Measurements from ENCODE around the gene FAM216B.

FAM216B gene

GRCh38 chr13:42792154-42792553 lies 10.8 kb downstream of the FAM216B start:
- Histone ChIP-seq H3K27ac (ENCODE audit: low read depth, low read length) (no peak overlapping the region), H3K4me1 (ENCODE audit: control insufficient read depth, insufficient read depth, low read length) (peaks cover 3% of the 10 kb centered on the region), H3K36me3 (ENCODE audit: control insufficient read depth, insufficient read depth, low read length) (no peaks in the 10 kb centered on the region), H3K27me3 (ENCODE audit: control insufficient read depth, insufficient read depth, low read length) (no peaks in the 10 kb centered on the region), H3K9ac (ENCODE audit: low read length) (no peak overlapping the region), H3K4me3 (ENCODE audit: low read length) (no peak overlapping the region)

DNA sequence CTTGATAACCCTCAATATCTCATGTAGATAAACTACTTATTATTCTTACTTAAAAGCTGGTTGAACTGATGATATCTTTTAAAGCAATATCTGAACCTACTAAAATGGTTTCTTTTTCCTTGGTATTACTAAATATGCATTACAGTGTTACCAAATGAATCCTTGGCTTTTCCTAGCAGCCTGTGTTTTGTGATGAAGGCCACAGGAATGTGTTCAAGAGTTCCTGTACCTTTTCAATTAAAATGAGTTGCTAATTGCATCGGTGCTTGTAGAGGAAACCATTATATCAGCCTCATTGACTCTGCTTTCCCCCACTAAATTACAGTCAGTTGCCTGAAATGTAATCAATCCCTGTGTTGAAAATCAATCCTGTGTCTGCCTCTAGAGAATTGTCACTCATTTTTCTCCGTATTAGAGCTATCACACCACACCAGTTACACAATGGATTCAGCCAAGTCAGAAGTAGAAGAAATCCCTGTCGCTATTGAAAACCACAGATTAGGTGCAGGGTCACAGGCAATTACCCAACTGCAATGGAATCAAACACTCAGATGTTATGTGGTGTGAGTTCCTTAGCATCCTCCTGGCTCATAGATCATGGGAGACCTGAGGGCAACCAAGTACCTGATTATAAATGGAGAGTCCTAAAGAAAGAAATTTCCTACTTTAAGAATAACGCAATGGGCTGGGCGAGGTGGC lies 13.3 kb downstream of the FAM216B start:
- Histone ChIP-seq H3K27me3 (ENCODE audit: control insufficient read depth, insufficient read depth, low read length) (no peaks in the 10 kb centered on the region), H3K9ac (ENCODE audit: low read length) (no peak overlapping the region), H3K27ac (ENCODE audit: low read depth, low read length) (no peak overlapping the region), H3K4me3 (ENCODE audit: low read length) (no peak overlapping the region), H3K4me1 (ENCODE audit: control insufficient read depth, insufficient read depth, low read length) (no peaks in the 10 kb centered on the region), H3K36me3 (ENCODE audit: control insufficient read depth, insufficient read depth, low read length) (no peaks in the 10 kb centered on the region)

GRCh38 chr13:42795666-42796065 lies 14.3 kb downstream of the FAM216B start:
- no peak overlapping the region for H3K27ac ChIP-seq (ENCODE audit: low read depth, low read length)
- H3K4me1 ChIP-seq (ENCODE audit: control insufficient read depth, insufficient read depth, low read length), result no peaks in the 10 kb centered on the region
- H3K4me3 ChIP-seq (ENCODE audit: low read length), result no peak overlapping the region
- no peak overlapping the region for H3K9ac ChIP-seq (ENCODE audit: low read length)
- no peaks in the 10 kb centered on the region for H3K36me3 ChIP-seq (ENCODE audit: control insufficient read depth, insufficient read depth, low read length)
- H3K27me3 ChIP-seq (ENCODE audit: control insufficient read depth, insufficient read depth, low read length), result no peaks in the 10 kb centered on the region

- no peak overlapping the region for H3K9ac ChIP-seq (ENCODE audit: low read length)
- no peak overlapping the region for H3K27ac ChIP-seq (ENCODE audit: low read depth, low read length)
- no peaks in the 10 kb centered on the region for H3K27me3 ChIP-seq (ENCODE audit: control insufficient read depth, insufficient read depth, low read length)
- H3K4me3 ChIP-seq (ENCODE audit: low read length), result no peak overlapping the region
- H3K4me1 ChIP-seq (ENCODE audit: control insufficient read depth, insufficient read depth, low read length), result no peaks in the 10 kb centered on the region
- H3K36me3 ChIP-seq (ENCODE audit: control insufficient read depth, insufficient read depth, low read length), result no peaks in the 10 kb centered on the region
These were observed 15.5 kb downstream of the FAM216B start for GRCh38 chr13:42796747-42797356.

GRCh38 chr13:42798118-42798517 lies 16.7 kb downstream of the FAM216B start:
- no peaks in the 10 kb centered on the region for H3K36me3 ChIP-seq (ENCODE audit: control insufficient read depth, insufficient read depth, low read length)
- no peaks in the 10 kb centered on the region for H3K4me1 ChIP-seq (ENCODE audit: control insufficient read depth, insufficient read depth, low read length)
- H3K27me3 ChIP-seq (ENCODE audit: control insufficient read depth, insufficient read depth, low read length), result no peaks in the 10 kb centered on the region
- H3K9ac ChIP-seq (ENCODE audit: low read length), result no peak overlapping the region
- no peak overlapping the region for H3K4me3 ChIP-seq (ENCODE audit: low read length)
- no peak overlapping the region for H3K27ac ChIP-seq (ENCODE audit: low read depth, low read length)

DNA sequence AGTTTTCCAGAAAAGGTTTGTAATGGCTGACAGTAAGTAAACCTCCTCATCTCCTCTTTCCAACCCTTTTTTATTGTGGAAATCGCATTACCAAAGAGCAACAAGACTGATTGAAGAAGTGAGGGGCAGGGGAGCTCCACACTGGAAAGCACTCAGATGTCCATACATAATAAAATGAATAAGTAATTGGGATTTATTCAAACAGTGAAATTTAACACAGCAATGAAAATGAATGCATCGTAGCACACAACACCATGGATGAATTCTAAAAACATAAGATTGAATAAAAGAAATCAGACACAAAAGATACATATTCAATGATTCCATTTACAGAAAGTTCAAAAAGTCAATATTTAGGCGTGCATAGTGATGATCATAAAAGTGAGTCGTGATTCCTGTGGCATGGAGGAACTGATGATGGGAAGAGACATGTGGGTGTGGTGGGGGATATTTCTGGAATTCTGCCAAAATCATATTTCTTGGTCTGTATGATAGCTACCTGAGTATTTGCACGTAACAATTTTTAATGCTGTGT lies 18.8 kb downstream of the FAM216B start:
- Histone ChIP-seq H3K9ac (ENCODE audit: low read length) (no peak overlapping the region), H3K27me3 (ENCODE audit: control insufficient read depth, insufficient read depth, low read length) (no peaks in the 10 kb centered on the region), H3K36me3 (ENCODE audit: control insufficient read depth, insufficient read depth, low read length) (no peaks in the 10 kb centered on the region), H3K27ac (ENCODE audit: low read depth, low read length) (no peak overlapping the region), H3K4me3 (ENCODE audit: low read length) (no peak overlapping the region), H3K4me1 (ENCODE audit: control insufficient read depth, insufficient read depth, low read length) (no peaks in the 10 kb centered on the region)

GRCh38 chr13:42803563-42804204 lies 22.3 kb downstream of the FAM216B start:
- Histone ChIP-seq H3K4me3 (ENCODE audit: low read length) (no peak overlapping the region), H3K9ac (ENCODE audit: low read length) (no peak overlapping the region), H3K27ac (ENCODE audit: low read depth, low read length) (no peak overlapping the region)

GRCh38 chr13:42804244-42804874 lies 23.0 kb downstream of the FAM216B start:
- no peak overlapping the region for H3K9ac ChIP-seq (ENCODE audit: low read length)
- no peaks in the 10 kb centered on the region for H3K4me1 ChIP-seq (ENCODE audit: control insufficient read depth, insufficient read depth, low read length)
- no peak overlapping the region for H3K4me3 ChIP-seq (ENCODE audit: low read length)
- no peak overlapping the region for H3K27ac ChIP-seq (ENCODE audit: low read depth, low read length)
- H3K36me3 ChIP-seq (ENCODE audit: control insufficient read depth, insufficient read depth, low read length), result no peaks in the 10 kb centered on the region
- no peaks in the 10 kb centered on the region for H3K27me3 ChIP-seq (ENCODE audit: control insufficient read depth, insufficient read depth, low read length)

More at GRCh38 chr13:42803563-42804204, 22.3 kb downstream of the FAM216B start:
- no peaks in the 10 kb centered on the region for H3K27me3 ChIP-seq (ENCODE audit: control insufficient read depth, insufficient read depth, low read length)
- H3K4me1 ChIP-seq (ENCODE audit: control insufficient read depth, insufficient read depth, low read length), result no peaks in the 10 kb centered on the region
- no peaks in the 10 kb centered on the region for H3K36me3 ChIP-seq (ENCODE audit: control insufficient read depth, insufficient read depth, low read length)

- no peak overlapping the region for H3K9ac ChIP-seq (ENCODE audit: low read length)
- H3K36me3 ChIP-seq (ENCODE audit: control insufficient read depth, insufficient read depth, low read length), result no peaks in the 10 kb centered on the region
- no peaks in the 10 kb centered on the region for H3K27me3 ChIP-seq (ENCODE audit: control insufficient read depth, insufficient read depth, low read length)
- no peak overlapping the region for H3K27ac ChIP-seq (ENCODE audit: low read depth, low read length)
- no peaks in the 10 kb centered on the region for H3K4me1 ChIP-seq (ENCODE audit: control insufficient read depth, insufficient read depth, low read length)
- H3K4me3 ChIP-seq (ENCODE audit: low read length), result no peak overlapping the region
These were observed 25.9 kb downstream of the FAM216B start for GRCh38 chr13:42807241-42807640.

- H3K36me3 ChIP-seq (ENCODE audit: control insufficient read depth, insufficient read depth, low read length), result no peaks in the 10 kb centered on the region
- H3K4me3 ChIP-seq (ENCODE audit: low read length), result no peak overlapping the region
- H3K27ac ChIP-seq (ENCODE audit: low read depth, low read length), result no peak overlapping the region
These were observed 26.5 kb downstream of the FAM216B start for GRCh38 chr13:42807866-42808265.

GRCh38 chr13:42808341-42808940 lies 27.1 kb downstream of the FAM216B start:
- no peak overlapping the region for H3K9ac ChIP-seq (ENCODE audit: low read length)
- H3K27ac ChIP-seq (ENCODE audit: low read depth, low read length), result no peak overlapping the region
- H3K27me3 ChIP-seq (ENCODE audit: control insufficient read depth, insufficient read depth, low read length), result no peaks in the 10 kb centered on the region
- H3K4me3 ChIP-seq (ENCODE audit: low read length), result no peak overlapping the region
- no peaks in the 10 kb centered on the region for H3K4me1 ChIP-seq (ENCODE audit: control insufficient read depth, insufficient read depth, low read length)
- no peaks in the 10 kb centered on the region for H3K36me3 ChIP-seq (ENCODE audit: control insufficient read depth, insufficient read depth, low read length)

More at GRCh38 chr13:42807866-42808265, 26.5 kb downstream of the FAM216B start:
- no peaks in the 10 kb centered on the region for H3K4me1 ChIP-seq (ENCODE audit: control insufficient read depth, insufficient read depth, low read length)
- no peaks in the 10 kb centered on the region for H3K27me3 ChIP-seq (ENCODE audit: control insufficient read depth, insufficient read depth, low read length)
- H3K9ac ChIP-seq (ENCODE audit: low read length), result no peak overlapping the region

GRCh38 chr13:42812316-42812715 lies 30.9 kb downstream of the FAM216B start:
- Histone ChIP-seq H3K4me1 (ENCODE audit: control insufficient read depth, insufficient read depth, low read length) (no peaks in the 10 kb centered on the region), H3K27me3 (ENCODE audit: control insufficient read depth, insufficient read depth, low read length) (no peaks in the 10 kb centered on the region), H3K9ac (ENCODE audit: low read length) (no peak overlapping the region), H3K4me3 (ENCODE audit: low read length) (no peak overlapping the region), H3K27ac (ENCODE audit: low read depth, low read length) (no peak overlapping the region), H3K36me3 (ENCODE audit: control insufficient read depth, insufficient read depth, low read length) (no peaks in the 10 kb centered on the region)
